PC-9 (cell line): ENCODE measurements around the gene PNMA1. TPM values are rescaled to one million over a fixed set of nuclear protein-coding genes. Genes with fewer than 3 reads are reported as not detected.

ENCODE experiments used
- BruUV-seq: library from RNA; stranded (reverse); fragments of 400-500 nt; replicated peaks from 2 replicates; lab custom pipeline; 2021; lab: Mats Ljungman, UMichigan
- CTCF ChIA-PET: fragments of 300-600 bp; sonication (Branson Sonifier 250); formaldehyde crosslinking; loops from one replicate; lab custom pipeline; 2022; ENCODE audit warnings: antibody characterized with exemption; lab: Charles Lee
- POLR2A ChIA-PET: fragments of 300-600 bp; sonication (Branson Sonifier 250); formaldehyde crosslinking; loops from one replicate; lab custom pipeline; 2022; ENCODE audit warnings: antibody characterized with exemption; ENCODE audit not compliant: unreplicated experiment; lab: Charles Lee
- DNase-seq, 2 experiments: peaks; one replicate each; pipeline versions ENCODE4 v3.0.0 to v3.0.0-alpha.2; 2015 to 2022; ENCODE audit warnings: mixed read lengths in 1 of 2
- H2AFZ ChIP-seq: fragments of 200-600 bp; sonication (generic); 2 replicates; pipeline ENCODE4 v1.8.1; 2017; ENCODE audit warnings: antibody characterized with exemption
- H3F3A ChIP-seq: fragments of 200-600 bp; sonication (generic); 2 replicates; pipeline ENCODE4 v1.8.1; 2017; ENCODE audit warnings: antibody characterized with exemption, mild to moderate bottlenecking, low read depth; ENCODE audit not compliant: insufficient read depth
- H3K27ac ChIP-seq: fragments of 200-600 bp; sonication (generic); 2 replicates; pipeline ENCODE4 v1.6.1; 2016; ENCODE audit warnings: mixed run types
- H3K27me3 ChIP-seq: fragments of 200-600 bp; sonication (generic); 2 replicates; pipeline ENCODE4 v1.6.1; 2016; ENCODE audit warnings: low read depth, mixed run types; ENCODE audit not compliant: insufficient read depth
- H3K36me3 ChIP-seq: fragments of 200-600 bp; sonication (generic); 2 replicates; pipeline ENCODE4 v1.6.1; 2016; ENCODE audit warnings: low read depth, mixed run types
- H3K4me1 ChIP-seq: fragments of 200-600 bp; sonication (generic); replicated peaks from 2 replicates; pipeline ENCODE4 v1.6.1; 2016; ENCODE audit warnings: mixed run types; ENCODE audit not compliant: insufficient read depth
- H3K4me2 ChIP-seq: fragments of 200-600 bp; sonication (generic); 2 replicates; pipeline ENCODE4 v1.6.1; 2017; ENCODE audit warnings: mixed run types
- H3K4me3 ChIP-seq: fragments of 200-600 bp; sonication (generic); 2 replicates; pipeline ENCODE4 v1.6.1; 2016; ENCODE audit warnings: mixed run types
- H3K79me2 ChIP-seq: fragments of 200-600 bp; sonication (generic); 2 replicates; pipeline ENCODE4 v1.6.1; 2017; ENCODE audit warnings: low read depth, mixed run types
- H3K9me2 ChIP-seq: fragments of 200-600 bp; sonication (generic); 2 replicates; pipeline ENCODE4 v1.8.1; 2017; ENCODE audit warnings: mild to moderate bottlenecking; ENCODE audit not compliant: insufficient read depth
- H3K9me3 ChIP-seq: fragments of 200-600 bp; sonication (generic); 2 replicates; pipeline ENCODE4 v1.8.1; 2016; ENCODE audit warnings: low read depth; ENCODE audit not compliant: insufficient read depth
- H4K20me1 ChIP-seq: fragments of 200-600 bp; sonication (generic); 2 replicates; pipeline ENCODE4 v1.8.1; 2017; ENCODE audit not compliant: insufficient read depth
- CTCF ChIP-seq: fragments of 200-600 bp; sonication (generic); conservative IDR thresholded peaks from 2 replicates; pipeline ENCODE4 v1.6.1; 2017; ENCODE audit warnings: mixed run types, antibody characterized with exemption, mild to moderate bottlenecking, moderate library complexity
- EZH2 ChIP-seq: fragments of 200-600 bp; sonication (generic); IDR thresholded peaks from 2 replicates; pipeline ENCODE4 v1.8.0; 2017; ENCODE audit warnings: antibody characterized with exemption, low read depth
- intact Hi-C: fragments of 100-400 bp; cut with micrococcal nuclease; formaldehyde crosslinking; loops from one replicate; pipeline ENCODE4 v1.10.0; 2022; ENCODE audit not compliant: unreplicated experiment
- total RNA-seq: library from RNA; stranded (reverse); gene quantifications from 2 replicates; pipeline ENCODE4 v1.2.3, GENCODE V29; 2021

PNMA1 gene
- total RNA-seq, 1 experiment from 2014 or later: 13.6 TPM

GRCh38 chr14:73695082-73695481, 19.1 kb downstream of the PNMA1 start:
- Histone ChIP-seq H2AFZ (no peak overlapping the region), H3K79me2 (no peaks in the 10 kb centered on the region), H3K4me3 (no peak overlapping the region), H3F3A (peaks cover 39% of the 10 kb centered on the region), H3K27me3 (no peaks in the 10 kb centered on the region), H3K9me2 (no peaks in the 10 kb centered on the region), H3K4me2 (no peak overlapping the region), H4K20me1 (no peaks in the 10 kb centered on the region), H3K27ac (no peak overlapping the region), H3K4me1 (peaks cover 30% of the 10 kb centered on the region), H3K36me3 (peaks cover 5% of the 10 kb centered on the region), H3K9me3 (no peaks in the 10 kb centered on the region)
- ChIA-PET CTCF (no interaction called here), POLR2A (no interaction called here)
- intact Hi-C loops: no loop called here
- no TSS peak for BruUV-seq
- TF ChIP-seq CTCF (no peak), EZH2 (no peak)
- no peak for DNase-seq

- no TSS peak for BruUV-seq
- ChIA-PET POLR2A (no interaction called here), CTCF (no interaction called here)
- H3K4me3 ChIP-seq: no peak overlapping the region
- H3K4me1 ChIP-seq: peaks cover 30% of the 10 kb centered on the region
- no peak overlapping the region for H3K4me2 ChIP-seq
- no peaks in the 10 kb centered on the region for H4K20me1 ChIP-seq
- no peaks in the 10 kb centered on the region for H3K79me2 ChIP-seq
- H3K36me3 ChIP-seq: peaks cover 5% of the 10 kb centered on the region
- intact Hi-C loops: no loop called here
- no peaks in the 10 kb centered on the region for H3K27me3 ChIP-seq
- no peak for TF ChIP-seq EZH2
- TF ChIP-seq CTCF: no peak
- no peak for DNase-seq
- no peaks in the 10 kb centered on the region for H3K9me3 ChIP-seq
- H3K27ac ChIP-seq: no peak overlapping the region
- H3F3A ChIP-seq: peaks cover 39% of the 10 kb centered on the region
- H3K9me2 ChIP-seq: no peaks in the 10 kb centered on the region
- no peak overlapping the region for H2AFZ ChIP-seq
Measured at GRCh38 chr14:73694083-73694482, 20.1 kb downstream of the PNMA1 start.

- Histone ChIP-seq H4K20me1 (no peaks in the 10 kb centered on the region), H3K9me2 (no peaks in the 10 kb centered on the region), H2AFZ (no peak overlapping the region), H3K9me3 (no peaks in the 10 kb centered on the region), H3K27ac (no peak overlapping the region), H3K4me3 (no peak overlapping the region), H3F3A (no peaks in the 10 kb centered on the region), H3K4me1 (no peaks in the 10 kb centered on the region), H3K79me2 (no peaks in the 10 kb centered on the region), H3K4me2 (no peak overlapping the region), H3K27me3 (no peaks in the 10 kb centered on the region), H3K36me3 (no peaks in the 10 kb centered on the region; the same call in 1 of the 2 replicates)
- intact Hi-C loops: no loop called here
- DNase-seq: no peak
- no TSS peak for BruUV-seq
- TF ChIP-seq CTCF: no peak
- TF ChIP-seq EZH2: no peak
- ChIA-PET CTCF (interaction anchor here (0.6 kb wide), 1 partner anchor 61 kb away, joined by 3 read pairs; no protein-coding TSS in a partner anchor), POLR2A (no interaction called here)
Measured at GRCh38 chr14:73686901-73687300, 27.3 kb downstream of the PNMA1 start.
